HCT116 (cell line): ENCODE data around the gene BAIAP2. TPM values are rescaled to one million over a fixed set of nuclear protein-coding genes. Genes with fewer than 3 reads are reported as not detected.

Experiments
- ATAC-seq: fragments of 200-7000 bp; cut with Tn5 transposase; 2 replicates; pipeline ENCODE4 v1.9.1; 2020; ENCODE audit warnings: mild to moderate bottlenecking, moderate library complexity
- BruUV-seq: library from RNA; stranded (reverse); fragments of 400-500 nt; replicated peaks from 2 replicates; lab custom pipeline; 2021; lab: Mats Ljungman, UMichigan
- CTCF ChIA-PET: fragments of 300-600 bp; sonication (Branson Sonifier 250); formaldehyde crosslinking; loops from one replicate; lab custom pipeline; 2021; ENCODE audit warnings: antibody characterized with exemption; lab: Charles Lee
- POLR2A ChIA-PET: fragments of 300-600, 350-600 bp; sonication (Branson Sonifier 250); formaldehyde crosslinking; loops from one replicate; lab custom pipeline; 2021; ENCODE audit warnings: antibody characterized with exemption; lab: Charles Lee
- RAD21 ChIA-PET, 2 experiments: fragments of 300-600 bp; sonication (Branson Sonifier 250); formaldehyde crosslinking; loops; one replicate each; lab custom pipeline; 2023; ENCODE audit warnings: low total read pairs in 2 of 2; ENCODE audit not compliant: uncharacterized antibody in 2 of 2, unreplicated experiment in 2 of 2, low non-redundant PET in 1 of 2; lab: Charles Lee
- DNase-seq: peaks from one replicate; pipeline ENCODE4 v3.0.0-alpha.2; 2010; ENCODE audit warnings: low read depth, low spot score
- H2AFZ ChIP-seq: fragments of 200-600 bp; shearing (Covaris generic), sonication (generic); 2 replicates; pipeline ENCODE4 v1.6.1; 2017; ENCODE audit warnings: low read depth, mixed run types, mixed read lengths, antibody characterized with exemption, low read length; ENCODE audit not compliant: poor library complexity, severe bottlenecking
- H3K27ac ChIP-seq: 2 replicates; pipeline ENCODE4 v1.5.1; 2012; ENCODE audit warnings: low read depth, low read length
- H3K27me3 ChIP-seq: fragments of 200-600 bp; sonication (generic); 2 replicates; pipeline ENCODE4 v1.6.1; 2016; ENCODE audit warnings: mixed run types, low read length, mixed read lengths; ENCODE audit not compliant: insufficient read depth
- H3K36me3 ChIP-seq, 2 experiments: fragments of 200-500 bp in 1 of 2; fragments of 200-600 bp in 1 of 2; sonication (Bioruptor generic) in 1 of 2; sonication (generic) in 1 of 2; 2 replicates each; pipeline versions ENCODE4 v1.5.1 to v1.6.1; 2014 to 2016; ENCODE audit warnings: low read length in 2 of 2, inconsistent platforms in 1 of 2, mixed read lengths in 1 of 2, mixed run types in 1 of 2; ENCODE audit not compliant: insufficient read depth in 2 of 2, control insufficient read depth in 1 of 2
- H3K4me1 ChIP-seq, 2 experiments: fragments of 200-600 bp in 1 of 2; sonication (generic) in 1 of 2; 2 replicates each; pipeline versions ENCODE4 v1.5.1 to v1.6.1; 2012 to 2017; ENCODE audit warnings: low read length in 2 of 2, inconsistent platforms in 1 of 2, mild to moderate bottlenecking in 1 of 2, mixed read lengths in 1 of 2, mixed run types in 1 of 2, moderate library complexity in 1 of 2; ENCODE audit not compliant: insufficient read depth in 2 of 2, control insufficient read depth in 1 of 2
- H3K4me2 ChIP-seq: fragments of 200-600 bp; sonication (generic); 2 replicates; pipeline ENCODE4 v1.6.1; 2017; ENCODE audit warnings: mixed run types, low read length, mixed read lengths
- H3K4me3 ChIP-seq, 2 experiments: fragments of 200-600 bp in 1 of 2; sonication (generic) in 1 of 2; replicated peaks in 1 of 2; 2 replicates each; pipeline ENCODE4 v1.5.1; 2011 to 2016; ENCODE audit warnings: low read length in 2 of 2, control low read depth in 1 of 2, low read depth in 1 of 2, mild to moderate bottlenecking in 1 of 2, mixed read lengths in 1 of 2, mixed run types in 1 of 2
- H3K79me2 ChIP-seq: fragments of 200-600 bp; sonication (generic); 2 replicates; pipeline ENCODE4 v1.6.1; 2017; ENCODE audit warnings: mild to moderate bottlenecking, mixed run types, low read length, moderate library complexity, mixed read lengths; ENCODE audit not compliant: insufficient read depth
- H3K9ac ChIP-seq: fragments of 200-600 bp; sonication (generic); 2 replicates; pipeline ENCODE4 v1.6.1; 2016; ENCODE audit warnings: low read length, mixed read lengths
- H3K9me2 ChIP-seq: fragments of 200-600 bp; sonication (generic), shearing (Covaris generic); 2 replicates; pipeline ENCODE4 v1.6.1; 2017; ENCODE audit warnings: mixed run types, mild to moderate bottlenecking, moderate library complexity; ENCODE audit not compliant: insufficient read depth
- H3K9me3 ChIP-seq, 2 experiments: fragments of 200-500 bp in 1 of 2; fragments of 200-600 bp in 1 of 2; sonication (Bioruptor generic) in 1 of 2; sonication (generic) in 1 of 2; 2 replicates each; pipeline ENCODE4 v1.6.1; 2014 to 2017; ENCODE audit warnings: low read length in 2 of 2, mixed read lengths in 2 of 2, inconsistent platforms in 1 of 2, low read depth in 1 of 2, mild to moderate bottlenecking in 1 of 2, mixed run types in 1 of 2, moderate library complexity in 1 of 2; ENCODE audit not compliant: control insufficient read depth in 1 of 2, insufficient read depth in 1 of 2
- H4K20me1 ChIP-seq: fragments of 200-600 bp; sonication (generic), shearing (Covaris generic); 2 replicates; pipeline ENCODE4 v1.6.1; 2017; ENCODE audit warnings: mixed run types, mild to moderate bottlenecking, moderate library complexity; ENCODE audit not compliant: insufficient read depth
- EZH2 ChIP-seq: fragments of 200-600 bp; sonication (generic); IDR thresholded peaks from 2 replicates; pipeline ENCODE4 v1.6.1; 2017; ENCODE audit warnings: antibody characterized with exemption, mixed run types
- EZH2phosphoT487 ChIP-seq: fragments of 200-600 bp; IDR thresholded peaks from 2 replicates; pipeline ENCODE4 v1.6.1; 2018; ENCODE audit warnings: antibody characterized with exemption, borderline replicate concordance
- FOSL1 ChIP-seq: IDR thresholded peaks from 2 replicates; pipeline ENCODE4 v1.6.1; 2012; ENCODE audit warnings: low read depth
- JUND ChIP-seq: IDR thresholded peaks from 2 replicates; pipeline ENCODE4 v1.6.1; 2012
- POLR2AphosphoS5 ChIP-seq: IDR thresholded peaks from 2 replicates; pipeline ENCODE4 v1.6.1; 2011; ENCODE audit warnings: mild to moderate bottlenecking, low read depth, low read length, moderate library complexity
- SIN3A ChIP-seq: IDR thresholded peaks from 2 replicates; pipeline ENCODE4 v1.6.1; 2012; ENCODE audit warnings: low read depth
- TCF7L2 ChIP-seq: IDR thresholded peaks from 2 replicates; pipeline ENCODE4 v1.7.0; 2011; ENCODE audit warnings: borderline replicate concordance, inconsistent platforms; ENCODE audit not compliant: insufficient read depth, insufficient read length; ENCODE audit errors: extremely low read depth
- YY1 ChIP-seq: IDR thresholded peaks from 2 replicates; pipeline ENCODE4 v1.6.1; 2011; ENCODE audit warnings: low read length, low read depth, moderate library complexity, mild to moderate bottlenecking; ENCODE audit not compliant: insufficient replicate concordance; ENCODE audit errors: extremely low read depth
- ZBTB33 ChIP-seq: IDR thresholded peaks from 2 replicates; pipeline ENCODE4 v1.6.1; 2011; ENCODE audit warnings: mild to moderate bottlenecking, low read length, moderate library complexity; ENCODE audit not compliant: insufficient replicate concordance; ENCODE audit errors: extremely low read depth
- ZFX ChIP-seq: fragments of 450-650 bp; IDR thresholded peaks from 2 replicates; pipeline ENCODE4 v1.6.1; 2017
- intact Hi-C: fragments of 100-400 bp; cut with micrococcal nuclease; formaldehyde crosslinking; loops from 2 replicates; pipeline ENCODE4 v1.10.0; 2022
- total RNA-seq: library from RNA; stranded (reverse); gene quantifications from one replicate; pipeline ENCODE4 v1.2.1, GENCODE V29; 2021; ENCODE audit not compliant: unreplicated experiment

Gene BAIAP2
- total RNA-seq, 1 experiment from 2014 or later: 105 TPM

- ChIA-PET POLR2A (no interaction called here), RAD21 (no interaction called here), CTCF (interaction anchor here (1.9 kb wide), 1 partner anchor 12 kb away, joined by 7 read pairs; no protein-coding TSS in a partner anchor)
- H3K9me3 ChIP-seq: peaks cover 0 to 8% of the 10 kb centered on the region in 2 experiments; a peak in 2 of 4 replicates
- TF ChIP-seq SIN3A (no peak), ZBTB33 (no peak), ZFX (no peak), EZH2phosphoT487 (no peak), POLR2AphosphoS5 (no peak), FOSL1 (no peak), YY1 (no peak), JUND (no peak), TCF7L2 (no peak), EZH2 (no peak)
- DNase-seq (no peak), ATAC-seq (no peak)
- H3K27ac ChIP-seq: no peak overlapping the region
- H3K79me2 ChIP-seq: no peaks in the 10 kb centered on the region
- H3K4me3 ChIP-seq: no peak overlapping the region
- H3K9me2 ChIP-seq: no peaks in the 10 kb centered on the region
- no peak overlapping the region for H3K4me2 ChIP-seq
- no peaks in the 10 kb centered on the region for H3K27me3 ChIP-seq
- H4K20me1 ChIP-seq: no peaks in the 10 kb centered on the region
- no TSS peak for BruUV-seq
- H2AFZ ChIP-seq: no peak overlapping the region
- H3K9ac ChIP-seq: no peak overlapping the region
- no peaks in the 10 kb centered on the region for H3K4me1 ChIP-seq
- intact Hi-C loops: no loop called here
- H3K36me3 ChIP-seq: no peaks in the 10 kb centered on the region
Observed at GRCh38 chr17:81011951-81012350, 23.0 kb upstream of the BAIAP2 start.
